ENCODE results near the gene PLPP2.

Gene PLPP2

DNA sequence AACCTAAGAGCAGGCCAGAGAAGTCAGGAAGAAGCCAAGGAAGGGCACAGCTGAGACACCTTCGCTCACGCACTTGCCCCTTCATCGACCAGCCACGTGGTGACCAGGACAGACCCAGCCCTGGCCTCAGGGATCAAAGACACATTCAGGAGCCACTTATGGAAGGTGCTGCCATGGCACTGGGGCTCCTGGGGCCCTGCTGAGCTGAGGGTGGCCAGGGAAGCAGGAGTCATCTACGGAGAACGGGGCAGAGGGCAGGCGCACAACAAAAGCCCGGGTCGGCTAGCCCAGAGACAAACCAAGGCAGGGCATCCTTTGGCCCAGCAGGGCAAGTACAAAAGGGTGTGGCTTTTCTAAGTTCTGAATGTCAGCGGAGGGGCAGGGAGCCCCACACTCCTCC is 2.3 kb downstream of the PLPP2 start:
- DNase-seq (ENCODE audit: extremely low read depth, low read depth), result no peak
- H3K4me3 ChIP-seq (replicated peaks; ENCODE audit: low read depth, low read length), result no peak overlapping the region
- TF ChIP-seq, protein P1, sequence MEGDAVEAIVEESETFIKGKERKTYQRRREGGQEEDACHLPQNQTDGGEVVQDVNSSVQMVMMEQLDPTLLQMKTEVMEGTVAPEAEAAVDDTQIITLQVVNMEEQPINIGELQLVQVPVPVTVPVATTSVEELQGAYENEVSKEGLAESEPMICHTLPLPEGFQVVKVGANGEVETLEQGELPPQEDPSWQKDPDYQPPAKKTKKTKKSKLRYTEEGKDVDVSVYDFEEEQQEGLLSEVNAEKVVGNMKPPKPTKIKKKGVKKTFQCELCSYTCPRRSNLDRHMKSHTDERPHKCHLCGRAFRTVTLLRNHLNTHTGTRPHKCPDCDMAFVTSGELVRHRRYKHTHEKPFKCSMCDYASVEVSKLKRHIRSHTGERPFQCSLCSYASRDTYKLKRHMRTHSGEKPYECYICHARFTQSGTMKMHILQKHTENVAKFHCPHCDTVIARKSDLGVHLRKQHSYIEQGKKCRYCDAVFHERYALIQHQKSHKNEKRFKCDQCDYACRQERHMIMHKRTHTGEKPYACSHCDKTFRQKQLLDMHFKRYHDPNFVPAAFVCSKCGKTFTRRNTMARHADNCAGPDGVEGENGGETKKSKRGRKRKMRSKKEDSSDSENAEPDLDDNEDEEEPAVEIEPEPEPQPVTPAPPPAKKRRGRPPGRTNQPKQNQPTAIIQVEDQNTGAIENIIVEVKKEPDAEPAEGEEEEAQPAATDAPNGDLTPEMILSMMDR (IDR thresholded peaks at IDR 0.05; ENCODE audit: low read depth, low read length, missing control alignments), result no peak

DNA sequence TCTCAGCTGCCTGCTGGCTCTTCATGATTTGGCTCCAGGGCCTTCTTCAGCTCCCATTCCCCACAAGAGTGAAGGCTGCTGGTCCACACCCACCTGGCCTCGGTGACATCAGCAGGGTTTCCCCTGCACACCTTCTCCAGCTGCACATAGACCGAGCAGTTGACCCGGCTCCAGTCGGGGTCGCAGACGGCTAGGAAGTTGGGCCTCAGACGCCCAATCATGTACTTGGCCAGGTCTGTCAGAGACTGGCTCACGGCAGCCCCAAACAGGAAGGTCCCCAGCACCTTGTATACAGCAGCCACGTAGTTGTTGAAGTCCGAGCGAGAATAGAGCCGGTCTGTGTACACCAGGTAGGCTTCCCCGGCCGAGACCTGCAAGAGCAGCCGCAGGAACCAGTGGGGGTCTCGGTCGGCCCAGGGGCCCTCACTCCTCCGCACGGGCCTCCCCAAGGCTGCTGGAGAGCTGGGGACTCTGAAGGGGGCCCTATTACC is 3.8 kb downstream of the PLPP2 start:
- TF ChIP-seq, protein P1 (IDR thresholded peaks at IDR 0.05; ENCODE audit: low read depth, low read length, missing control alignments), result no peak
- no peak for DNase-seq (ENCODE audit: extremely low read depth, low read depth)
- H3K4me3 ChIP-seq (replicated peaks; ENCODE audit: low read depth, low read length), result no peak overlapping the region

DNA sequence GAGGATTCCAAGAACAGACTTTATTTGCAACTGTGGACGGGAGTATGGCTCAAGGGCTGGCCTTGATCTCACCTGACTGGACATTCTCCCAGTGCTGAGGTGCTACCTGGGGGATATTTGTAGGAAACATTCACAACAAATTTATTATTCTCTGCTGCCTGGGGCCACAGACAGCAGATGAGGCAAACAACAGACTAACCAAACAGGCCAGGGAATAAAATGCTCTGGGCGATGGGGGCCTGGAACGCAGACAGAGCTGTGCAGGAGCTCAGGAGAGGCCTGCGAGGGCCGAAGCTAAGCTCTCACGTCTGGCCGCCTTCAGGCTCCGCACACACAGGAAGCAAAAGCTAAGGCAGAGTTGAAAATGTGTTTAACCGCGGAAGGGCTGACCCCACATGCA is 7.8 kb downstream of the PLPP2 start:
- TF ChIP-seq, protein P1 (IDR thresholded peaks at IDR 0.05; ENCODE audit: low read depth, low read length, missing control alignments), result no peak
- no peak for DNase-seq (ENCODE audit: extremely low read depth, low read depth)
- no peak overlapping the region for H3K4me3 ChIP-seq (replicated peaks; ENCODE audit: low read depth, low read length)

DNA sequence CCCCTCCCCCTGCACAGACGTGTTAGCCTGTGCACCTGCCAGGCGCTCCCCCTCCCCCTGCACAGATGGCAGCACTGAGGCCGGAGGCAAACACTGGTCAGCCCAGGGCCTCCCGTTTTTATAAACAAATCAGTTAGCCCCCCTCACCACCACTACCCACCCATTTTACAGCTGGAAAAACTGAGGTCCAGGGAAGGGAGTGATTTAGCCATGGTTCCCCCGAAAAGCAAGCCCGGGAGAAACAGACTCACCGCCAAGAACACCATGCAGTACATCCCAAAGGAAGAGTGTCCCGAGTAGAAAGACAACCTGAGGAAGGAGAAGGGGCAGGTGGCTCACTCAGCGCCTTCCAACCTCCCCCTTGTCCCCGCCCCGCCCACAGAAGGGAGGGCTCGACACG is 8.7 kb downstream of the PLPP2 start:
- no peak for DNase-seq (ENCODE audit: extremely low read depth, low read depth)
- no peak overlapping the region for H3K4me3 ChIP-seq (replicated peaks; ENCODE audit: low read depth, low read length)
- TF ChIP-seq, protein P1 (IDR thresholded peaks at IDR 0.05; ENCODE audit: low read depth, low read length, missing control alignments), result no peak

DNA sequence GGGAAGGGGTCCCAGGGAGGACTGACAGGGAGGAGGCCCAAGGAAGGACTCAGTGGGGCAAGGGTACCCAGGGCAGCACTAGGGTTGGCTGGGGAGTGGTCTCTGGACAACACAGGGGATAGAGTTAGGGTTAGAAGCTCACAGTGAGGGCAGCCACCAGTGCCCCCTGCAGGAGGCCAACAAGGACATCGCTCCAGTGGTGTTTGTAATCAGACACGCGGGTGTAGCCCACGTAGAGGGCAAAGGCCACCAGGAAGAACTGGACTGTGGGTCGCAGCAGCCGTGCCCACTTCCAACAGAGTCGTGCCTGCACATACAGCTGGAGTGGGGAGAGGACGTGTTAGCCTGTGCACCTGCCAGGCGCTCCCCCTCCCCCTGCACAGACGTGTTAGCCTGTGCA is 9.2 kb downstream of the PLPP2 start:
- H3K4me3 ChIP-seq (replicated peaks; ENCODE audit: low read depth, low read length), result no peak overlapping the region
- TF ChIP-seq, protein P1 (IDR thresholded peaks at IDR 0.05; ENCODE audit: low read depth, low read length, missing control alignments), result no peak
- no peak for DNase-seq (ENCODE audit: extremely low read depth, low read depth)

DNA sequence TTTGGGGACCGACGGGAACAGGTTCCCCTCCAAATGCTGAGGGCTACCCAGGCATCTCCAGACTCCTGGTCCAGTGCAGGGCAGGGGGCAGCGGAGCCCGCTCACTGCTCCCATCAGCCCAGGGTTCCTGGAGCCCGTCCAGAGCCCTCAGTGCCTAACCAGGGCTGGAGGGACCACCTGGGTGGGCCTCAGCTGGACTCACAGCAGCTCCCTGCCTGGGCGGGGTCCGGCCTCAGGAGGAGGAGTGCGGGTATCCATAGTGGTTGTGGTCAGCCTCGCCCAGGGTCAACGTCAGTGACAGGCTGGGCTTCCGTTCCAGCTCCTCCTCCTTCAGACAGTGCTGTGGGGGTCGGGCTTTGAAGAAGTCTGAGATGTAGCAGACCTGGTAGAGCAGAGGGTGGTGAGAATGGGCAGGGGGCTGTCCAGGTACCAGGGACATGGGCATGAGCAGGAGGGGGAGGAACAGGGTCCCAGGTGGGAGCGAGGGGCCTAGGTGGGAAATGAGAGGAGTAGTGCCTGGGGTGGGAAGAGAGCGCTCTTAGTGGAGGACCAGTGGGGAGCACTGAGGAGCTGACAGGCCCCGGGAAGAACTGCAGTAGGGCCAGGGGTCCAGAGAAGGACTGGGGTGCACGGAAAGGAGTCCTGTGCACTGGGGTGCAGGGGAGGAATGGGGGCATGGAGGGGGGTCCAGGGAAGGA is 9.9 kb downstream of the PLPP2 start:
- no peak for DNase-seq (ENCODE audit: extremely low read depth, low read depth)
- no peak overlapping the region for H3K4me3 ChIP-seq (replicated peaks; ENCODE audit: low read depth, low read length)
- TF ChIP-seq, protein P1 (IDR thresholded peaks at IDR 0.05; ENCODE audit: low read depth, low read length, missing control alignments), result no peak
